HG02938 (cell line): ENCODE measurements around the gene SDK1.
"Not testable (repeated sequence)": the region's sequence is repeated elsewhere in the genome, so short reads cannot be mapped to it uniquely, and the experiment has no call there.

Source experiments
- ATAC-seq: cut with Tn5 transposase; IDR thresholded peaks from one replicate; pipeline ENCODE4 v1.9.1; 2021; ENCODE audit warnings: mild to moderate bottlenecking, moderate library complexity; ENCODE audit not compliant: unreplicated experiment

The SDK1 gene

GRCh38 chr7:4230352-4230751, 929.3 kb downstream of the SDK1 start:
- no peak for ATAC-seq

GRCh38 chr7:4233146-4233545, 932.1 kb downstream of the SDK1 start:
- ATAC-seq, result no peak

GRCh38 chr7:4233621-4234497, 932.8 kb downstream of the SDK1 start:
- no peak for ATAC-seq

- ATAC-seq, result no peak
Observed at GRCh38 chr7:4234498-4234855, 933.4 kb downstream of the SDK1 start.

DNA sequence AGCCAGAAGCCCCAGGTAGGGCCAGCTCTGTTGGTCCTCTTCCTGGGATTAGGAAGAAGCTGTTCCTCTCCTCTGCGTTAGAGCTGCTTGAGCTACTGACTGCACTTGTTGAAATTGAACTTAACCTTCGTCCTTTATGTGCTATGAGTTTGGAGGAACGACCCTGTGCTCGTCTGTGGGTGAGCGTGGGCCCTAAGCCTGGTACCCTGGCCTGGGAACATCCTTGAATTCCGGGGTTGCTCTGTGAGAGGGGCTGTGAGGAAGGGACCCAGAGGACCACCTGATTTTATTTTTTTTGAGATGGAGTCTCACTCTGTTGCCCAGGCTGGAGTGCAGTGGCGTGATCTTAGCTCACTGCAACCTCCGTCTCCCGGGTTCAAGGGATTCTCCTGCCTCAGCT, 933.8 kb downstream of the SDK1 start:
- no peak for ATAC-seq

GRCh38 chr7:4235596-4235995, 934.5 kb downstream of the SDK1 start:
- ATAC-seq, result no peak

DNA sequence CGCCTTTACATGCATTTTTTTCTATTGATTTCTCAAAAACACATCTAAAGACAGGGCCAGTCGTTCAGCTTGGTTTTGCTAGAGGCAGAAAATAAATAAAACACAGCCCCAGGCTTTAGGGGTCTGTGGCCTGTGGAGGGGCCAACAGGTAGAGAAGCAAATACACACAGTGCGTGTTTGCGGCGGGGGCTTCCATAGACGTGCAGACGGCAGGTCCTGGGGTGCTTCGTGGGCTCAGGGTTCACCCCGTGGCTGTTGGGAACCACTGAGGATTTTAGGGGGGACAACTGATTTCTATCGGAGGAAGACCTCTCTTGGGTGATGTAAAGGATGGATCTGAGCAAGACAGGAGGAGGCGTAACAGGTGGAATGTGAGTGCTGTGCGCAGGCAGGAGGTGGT, 935.3 kb downstream of the SDK1 start:
- no peak for ATAC-seq

- not testable (repeated sequence) for ATAC-seq
Observed at GRCh38 chr7:4236873-4237272, 935.8 kb downstream of the SDK1 start.

DNA sequence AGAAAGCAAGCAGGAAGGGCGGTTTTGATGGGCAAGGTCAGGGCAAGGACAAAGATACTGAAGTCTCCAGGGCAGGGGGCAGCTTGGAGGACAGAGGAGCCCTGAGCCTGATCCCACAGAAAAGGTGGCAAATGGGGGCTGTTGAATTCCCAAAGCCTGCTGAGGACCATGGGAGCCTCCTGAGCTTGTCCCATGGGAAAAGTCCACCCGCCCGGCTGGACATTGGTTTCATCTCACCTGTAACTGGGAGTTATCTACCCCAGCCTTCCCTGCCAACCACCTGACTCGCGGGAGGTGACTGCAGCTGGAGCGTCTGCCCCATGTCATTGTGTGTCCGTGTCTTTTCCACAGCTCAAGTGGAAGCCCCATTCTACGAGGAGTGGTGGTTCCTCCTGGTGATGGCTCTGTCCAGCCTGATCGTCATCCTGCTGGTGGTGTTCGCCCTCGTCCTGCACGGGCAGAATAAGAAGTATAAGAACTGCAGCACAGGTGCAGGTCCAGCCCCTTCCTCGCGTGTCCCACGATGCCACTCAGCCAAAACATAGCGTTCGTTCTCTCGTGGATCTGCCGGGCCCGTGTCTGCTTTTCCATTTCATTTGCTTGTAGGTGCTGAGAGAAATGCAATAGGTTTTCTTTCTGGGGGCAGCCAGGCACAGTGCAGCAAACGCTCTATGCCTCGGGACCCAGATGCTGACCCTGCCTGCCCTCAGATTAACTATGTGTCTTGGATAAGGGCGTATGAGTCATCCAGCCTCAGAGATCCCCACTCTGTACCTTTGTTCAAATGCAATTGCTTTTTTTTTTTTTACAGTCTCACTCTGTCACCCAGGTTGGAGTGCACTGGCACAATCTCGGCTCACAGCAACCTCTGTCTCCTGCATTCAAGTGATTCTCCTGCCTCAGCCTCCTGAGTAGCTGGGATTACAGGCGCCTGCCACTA, 936.5 kb downstream of the SDK1 start:
- no peak for ATAC-seq

DNA sequence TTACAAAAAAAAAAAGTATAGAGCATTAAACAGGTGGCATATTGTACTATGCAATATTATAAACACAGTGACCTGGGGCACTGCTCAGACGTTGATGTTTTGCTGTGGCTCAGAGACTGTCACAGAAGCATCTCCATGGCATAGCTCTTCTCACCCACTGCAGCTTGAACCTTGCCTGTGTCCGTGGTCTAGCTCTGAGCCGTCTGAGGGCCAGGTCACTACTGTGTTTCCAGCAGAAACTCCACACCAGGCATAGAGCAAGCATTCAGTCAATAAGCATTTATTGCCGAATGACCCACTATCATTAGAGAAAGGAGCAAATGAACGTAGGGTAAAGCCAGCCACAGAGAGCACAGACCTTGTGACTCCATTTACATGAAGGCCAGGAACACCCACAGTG, 937.8 kb downstream of the SDK1 start:
- ATAC-seq, result no peak

GRCh38 chr7:4240042-4240441, 939.0 kb downstream of the SDK1 start:
- no peak for ATAC-seq

DNA sequence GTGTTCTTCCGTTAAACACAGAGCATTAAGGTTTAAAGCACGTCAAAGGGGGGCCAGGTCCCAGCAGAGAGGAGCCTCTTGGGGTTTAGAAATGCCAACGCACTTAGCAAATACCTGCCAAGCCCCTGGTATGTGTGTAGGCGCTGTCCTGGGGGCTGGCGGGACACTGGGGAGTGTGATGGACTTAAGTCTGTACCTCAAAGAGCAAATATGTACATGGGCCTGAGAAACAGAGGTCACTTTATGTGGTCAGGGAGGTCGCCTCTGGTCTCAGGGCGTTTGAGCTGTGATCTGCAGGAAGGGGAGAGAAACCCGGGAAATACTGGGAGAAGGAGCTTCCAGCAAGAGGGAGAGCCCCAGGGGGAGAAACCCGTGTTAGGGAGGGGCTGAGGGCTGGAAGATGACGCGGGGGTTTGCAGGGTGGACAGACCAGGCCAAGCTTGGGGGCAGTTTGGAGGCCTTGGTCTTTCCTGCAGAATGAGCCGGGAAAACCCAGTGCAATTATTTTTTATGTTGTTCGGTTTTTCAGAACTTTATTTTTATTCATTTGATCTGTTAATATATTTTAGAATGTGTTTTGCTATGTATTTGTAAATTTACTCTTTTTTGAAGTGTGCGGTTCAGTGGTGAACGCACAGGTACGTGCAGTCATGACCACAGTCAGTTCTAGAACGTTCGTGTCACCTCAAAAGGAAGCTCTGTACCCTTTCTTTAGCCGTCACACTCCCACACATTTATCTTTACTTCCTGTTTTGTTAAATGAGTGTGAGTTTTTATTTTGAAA, 939.7 kb downstream of the SDK1 start:
- ATAC-seq, result no peak

DNA sequence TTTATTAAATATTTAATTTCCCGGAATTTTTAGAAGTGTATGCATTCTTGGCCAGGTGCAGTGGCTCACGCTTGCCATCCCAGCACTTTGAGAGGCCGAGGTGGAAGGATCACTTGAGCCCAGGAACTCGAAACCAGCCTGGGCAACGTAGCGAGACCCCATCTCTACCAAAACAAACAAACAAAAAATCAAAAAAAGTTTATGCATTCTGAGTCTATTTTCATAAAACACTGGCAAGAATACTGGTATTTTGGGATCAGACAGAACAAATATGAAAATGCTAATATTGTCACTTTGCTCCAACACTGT, 940.2 kb downstream of the SDK1 start:
- no peak for ATAC-seq

GRCh38 chr7:4241791-4242190, 940.7 kb downstream of the SDK1 start:
- no peak for ATAC-seq

DNA sequence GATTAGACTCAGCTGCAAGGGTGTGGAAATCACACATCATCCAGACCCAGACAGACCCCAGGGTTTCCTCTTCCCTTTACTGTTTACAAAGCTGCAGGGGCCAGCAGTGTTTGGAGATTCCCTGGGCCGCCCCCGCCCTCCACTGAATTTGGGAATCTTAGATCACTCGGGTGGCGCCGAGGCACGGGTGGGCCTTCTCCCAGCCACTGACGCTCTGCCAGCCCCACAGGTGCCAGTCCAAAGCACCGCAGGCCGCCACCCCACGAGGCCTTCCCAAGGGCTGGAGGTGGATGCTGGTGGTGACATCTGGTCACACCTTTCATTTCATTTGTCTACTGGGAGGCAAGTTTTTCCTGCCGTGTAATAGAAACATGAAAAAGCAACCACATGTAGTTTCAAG, 941.7 kb downstream of the SDK1 start:
- ATAC-seq, result no peak

GRCh38 chr7:4244041-4244440, 943.0 kb downstream of the SDK1 start:
- ATAC-seq, result no peak

DNA sequence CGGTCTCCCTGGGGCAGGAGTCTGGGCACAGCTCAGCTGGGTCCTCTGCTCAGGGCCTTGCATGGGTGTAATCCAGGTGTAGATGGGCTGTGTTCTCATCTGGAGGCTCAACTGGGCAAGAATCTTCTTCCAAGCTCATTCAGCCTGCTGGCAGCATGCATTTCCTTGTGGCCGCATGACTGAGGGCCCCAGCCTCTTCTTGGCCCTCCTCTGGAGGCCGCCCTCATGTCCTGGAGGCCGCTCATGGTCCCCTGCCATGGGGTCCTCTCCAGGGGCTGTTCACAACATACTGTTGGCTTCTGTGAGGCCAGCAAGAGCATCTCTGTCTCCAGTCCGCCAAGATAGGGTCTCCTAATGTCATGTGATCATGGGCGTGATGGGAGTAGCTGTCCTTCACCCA, 943.6 kb downstream of the SDK1 start:
- ATAC-seq, result no peak

DNA sequence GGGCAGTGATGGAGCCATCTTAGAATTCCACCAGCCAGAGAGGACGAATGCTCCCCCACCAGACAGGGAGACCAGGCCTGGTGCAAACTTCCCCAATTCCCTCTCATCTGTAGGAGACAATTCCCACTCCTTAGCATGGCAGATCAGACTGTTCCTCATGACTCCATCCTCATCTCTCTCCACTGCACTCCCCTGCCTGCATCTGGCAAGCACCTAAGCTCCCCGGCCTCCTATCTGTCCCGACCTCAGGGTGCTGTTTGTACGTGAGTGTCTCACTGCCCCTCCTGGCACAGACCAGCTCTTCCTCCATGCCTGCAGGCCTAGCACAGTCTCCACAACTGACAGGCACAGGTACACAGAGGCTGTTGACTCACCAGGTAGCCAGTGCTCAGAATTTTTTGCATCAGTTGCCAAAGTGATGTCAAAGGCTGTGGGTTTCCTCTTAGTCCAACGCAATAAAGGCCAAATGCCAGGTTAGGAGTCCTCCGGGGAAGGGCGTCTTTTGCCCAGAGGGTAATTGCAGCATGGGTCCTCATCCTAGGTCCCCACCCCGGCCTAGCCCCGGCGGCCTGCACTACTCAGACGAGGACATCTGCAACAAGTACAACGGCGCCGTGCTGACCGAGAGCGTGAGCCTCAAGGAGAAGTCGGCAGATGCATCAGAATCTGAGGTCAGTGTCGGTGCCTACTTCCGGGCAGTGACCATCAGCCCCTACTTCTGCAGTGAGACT, 944.2 kb downstream of the SDK1 start:
- no peak for ATAC-seq

GRCh38 chr7:4245866-4246470, 944.9 kb downstream of the SDK1 start:
- no peak for ATAC-seq

DNA sequence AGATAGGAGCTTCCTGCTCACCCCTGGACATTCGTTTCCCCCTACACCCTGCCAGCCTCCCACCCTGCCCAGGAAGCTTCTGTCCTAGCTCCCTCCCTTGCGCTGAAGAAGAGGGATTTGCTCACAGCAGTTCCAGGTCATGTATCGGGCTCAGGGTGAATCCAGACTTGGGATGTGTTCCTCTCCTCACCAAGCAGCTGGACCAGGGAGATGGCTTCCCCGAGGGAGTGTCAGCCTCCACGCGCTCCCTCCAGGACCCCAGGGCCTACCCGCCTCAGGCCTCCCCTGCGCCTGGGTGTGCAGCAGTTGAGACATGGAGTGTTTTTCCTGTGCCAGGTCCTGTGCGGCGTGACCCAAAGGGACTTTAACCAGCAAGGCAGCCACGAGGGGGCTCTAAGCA, 945.5 kb downstream of the SDK1 start:
- ATAC-seq, result no peak
